ENCODE results near the gene FBXL7.

The FBXL7 gene

DNA sequence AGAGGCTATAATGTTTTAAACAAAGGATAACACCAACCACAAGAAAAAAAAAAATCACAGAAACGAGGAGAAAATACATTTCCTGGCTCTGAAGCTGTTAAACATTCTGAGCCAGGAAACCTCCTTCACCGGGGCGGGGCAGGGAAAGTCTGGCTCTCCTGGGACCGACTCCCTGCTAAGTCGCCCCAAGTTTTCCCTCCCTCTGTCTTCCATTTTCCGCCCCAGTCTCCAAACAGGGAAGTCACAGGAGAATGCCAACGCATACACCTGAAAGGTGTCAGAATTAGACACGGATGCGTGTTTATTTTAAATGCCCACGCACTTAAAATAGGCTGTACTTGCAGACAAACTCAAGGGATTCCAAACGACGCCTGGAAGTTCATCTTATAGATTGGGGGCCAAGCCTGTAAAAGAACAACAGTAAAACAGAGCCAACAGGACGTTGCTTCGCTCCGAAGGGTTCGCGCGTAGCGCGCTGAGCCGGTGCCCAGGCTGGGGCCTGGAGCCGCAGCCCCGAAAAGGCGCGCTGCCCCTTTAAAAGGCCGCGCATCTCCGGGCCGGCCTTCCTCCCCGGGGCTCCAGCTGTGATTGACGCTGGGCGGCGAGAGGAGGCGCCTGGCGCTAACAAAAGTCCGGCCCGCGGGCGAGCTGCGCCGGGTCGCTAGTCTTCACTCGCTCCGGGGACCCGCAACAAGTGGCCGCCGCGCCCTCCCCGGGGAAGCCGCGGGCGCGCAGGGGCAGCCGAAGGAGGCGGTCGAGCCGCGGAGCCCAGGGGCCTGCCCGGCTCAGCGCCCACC lies at the start of gene FBXL7:
Gene FBXL7 (plus strand): TSS at position 653 of the 797 bp plus-strand sequence.
- DNase-seq (ENCODE audit: low read depth in 2 of 2), result no peak

DNA sequence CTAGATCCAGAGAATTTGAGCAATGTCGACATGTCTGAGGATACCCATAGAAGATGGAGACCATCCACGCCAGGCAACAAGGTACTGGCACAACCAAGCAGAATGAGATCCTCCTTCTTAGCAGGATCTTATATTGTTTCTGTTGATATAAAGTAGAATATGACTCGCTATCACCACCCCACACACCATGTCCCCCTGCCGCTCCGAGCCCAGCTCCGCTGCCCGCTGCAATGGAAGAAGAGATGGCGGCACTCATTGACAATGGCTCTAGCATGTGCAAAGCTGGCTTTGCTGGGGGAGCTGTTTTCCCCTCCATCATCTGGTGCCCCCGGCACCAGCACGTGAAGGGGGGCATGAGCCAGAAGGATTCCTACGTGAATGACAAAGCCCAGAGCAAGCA lies 49.5 kb upstream of the FBXL7 start:
- no peak for DNase-seq (ENCODE audit: low read depth in 2 of 2)

DNA sequence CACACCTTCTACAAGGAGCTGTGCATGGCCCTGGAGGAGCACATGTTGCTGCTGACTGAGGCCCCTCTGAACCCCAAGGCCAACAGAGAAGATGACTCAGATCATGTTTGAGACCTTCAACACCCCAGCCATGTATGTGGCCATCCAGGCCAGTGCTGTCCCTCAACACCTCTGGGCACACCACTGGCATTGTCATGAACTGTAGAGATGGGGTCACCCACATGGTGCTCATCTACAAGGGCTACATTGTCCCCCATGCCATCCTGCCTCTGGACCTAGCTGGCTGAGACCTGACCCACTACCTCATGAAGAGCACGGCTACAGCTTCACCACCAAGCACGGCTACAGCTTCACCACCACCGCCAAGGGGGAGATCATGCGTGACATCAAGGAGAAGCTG lies 49.0 kb upstream of the FBXL7 start:
- DNase-seq (ENCODE audit: low read depth in 2 of 2), result no peak

GRCh38 chr5:15452030-15452429 lies 48.0 kb upstream of the FBXL7 start:
- no peak for DNase-seq (ENCODE audit: low read depth in 2 of 2)

GRCh38 chr5:15452781-15453180 lies 47.2 kb upstream of the FBXL7 start:
- DNase-seq (ENCODE audit: low read depth in 2 of 2), result no peak

DNA sequence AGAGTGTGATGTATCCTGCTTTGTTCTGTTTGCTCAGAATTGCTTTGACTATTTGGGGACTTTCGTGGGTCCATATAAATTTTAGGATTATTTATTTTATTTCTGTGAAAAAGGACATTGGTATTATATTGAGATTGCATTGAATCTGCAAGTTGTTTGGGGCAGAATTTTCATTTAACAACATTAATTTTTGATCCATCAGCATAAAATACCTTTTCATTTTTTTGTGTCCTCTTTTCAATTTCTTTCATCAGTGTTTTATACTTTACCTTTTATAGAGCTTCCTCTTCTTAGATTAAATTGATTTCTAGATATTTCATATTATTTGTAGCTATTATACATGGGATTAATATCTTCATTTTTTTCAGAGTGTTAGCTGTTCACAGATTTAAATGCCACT lies 40.8 kb upstream of the FBXL7 start:
- no peak for DNase-seq (ENCODE audit: low read depth in 2 of 2)

GRCh38 chr5:15463231-15463980 lies 36.6 kb upstream of the FBXL7 start:
- DNase-seq (ENCODE audit: low read depth in 2 of 2), result no peak

GRCh38 chr5:15472116-15472515 lies 27.9 kb upstream of the FBXL7 start:
- DNase-seq (ENCODE audit: low read depth in 2 of 2), result no peak

- DNase-seq (ENCODE audit: low read depth in 2 of 2), result no peak
These were observed 25.7 kb upstream of the FBXL7 start for GRCh38 chr5:15474143-15474719.

GRCh38 chr5:15475367-15475766 lies 24.6 kb upstream of the FBXL7 start:
- DNase-seq (ENCODE audit: low read depth in 2 of 2), result no peak

GRCh38 chr5:15476977-15477376 lies 23.0 kb upstream of the FBXL7 start:
- DNase-seq (ENCODE audit: low read depth in 2 of 2), result no peak

DNA sequence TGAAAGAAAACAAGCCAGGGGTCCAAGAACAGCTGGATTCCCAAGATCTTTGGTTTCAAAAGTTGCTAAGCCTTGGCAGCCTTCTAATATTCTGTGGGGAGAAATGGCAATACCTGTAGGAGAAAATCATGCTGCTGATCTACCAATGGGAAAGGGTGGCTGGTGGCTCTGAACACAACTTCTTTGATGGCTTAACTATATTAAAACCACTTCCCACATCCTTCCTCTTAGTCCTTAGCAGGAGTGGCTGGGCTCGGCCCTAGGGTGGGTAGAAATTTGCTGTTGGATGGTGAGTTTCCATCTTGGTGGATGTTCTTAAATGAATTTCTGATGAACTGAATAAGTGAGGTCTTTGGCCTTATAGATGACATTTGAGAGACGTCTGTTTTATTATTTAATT lies 19.5 kb upstream of the FBXL7 start:
- DNase-seq (ENCODE audit: low read depth in 2 of 2), result no peak

DNA sequence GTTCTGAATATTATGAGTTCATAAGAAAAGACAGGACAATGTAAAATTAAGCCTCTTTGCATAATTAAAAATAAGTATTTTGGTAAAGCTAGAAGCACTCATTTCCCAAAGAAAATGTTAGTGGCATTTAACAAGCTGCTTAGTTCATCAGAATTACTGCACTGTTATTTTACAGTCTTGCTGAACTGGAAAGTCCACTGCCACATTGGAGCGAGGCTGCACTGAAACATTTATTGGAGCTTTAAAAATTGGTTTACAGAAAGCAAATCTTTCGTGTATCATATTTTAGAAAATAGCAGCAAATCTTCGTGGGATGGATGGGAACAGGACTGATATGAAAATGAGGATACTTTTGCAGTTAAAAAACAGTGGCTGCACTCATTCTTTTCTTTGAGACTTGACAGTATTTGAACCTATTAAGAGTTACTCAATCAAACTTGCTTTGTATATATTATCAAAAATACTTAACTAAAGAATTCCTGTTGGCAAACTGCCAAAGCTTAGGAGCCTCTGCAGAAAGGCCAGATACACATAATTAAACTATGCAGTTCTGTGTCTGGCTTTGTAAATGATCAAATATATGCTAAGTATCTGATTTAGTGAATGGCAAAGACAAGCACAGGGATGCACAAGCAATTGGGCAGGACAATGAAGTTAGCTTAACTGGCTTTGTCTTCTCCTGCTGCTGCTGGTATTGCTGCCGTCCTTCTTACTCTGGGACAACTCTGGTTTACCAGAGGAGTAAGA lies 16.5 kb upstream of the FBXL7 start:
- no peak for DNase-seq (ENCODE audit: low read depth in 2 of 2)

DNA sequence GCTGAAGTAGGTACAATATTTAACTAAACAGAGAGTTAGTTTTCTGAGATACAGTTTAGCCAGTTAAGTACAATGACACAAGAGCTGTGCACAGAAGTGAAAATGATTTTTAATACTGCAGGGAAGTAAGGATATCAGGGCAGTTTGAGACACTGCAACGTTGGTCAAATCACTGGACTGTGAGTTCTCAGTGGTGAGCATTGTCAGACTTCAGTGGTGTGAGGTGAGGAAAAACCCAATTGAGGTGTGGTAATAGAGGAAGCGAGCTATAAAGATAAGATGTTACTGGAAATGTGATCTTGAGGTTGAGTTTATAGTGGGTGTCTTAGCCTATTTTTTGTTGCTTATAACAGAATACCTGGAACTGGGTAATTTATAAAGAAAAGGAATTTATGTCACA lies 12.8 kb upstream of the FBXL7 start:
- DNase-seq (ENCODE audit: low read depth in 2 of 2), result no peak

- DNase-seq (ENCODE audit: low read depth in 2 of 2), result no peak
These were observed 10.3 kb upstream of the FBXL7 start for GRCh38 chr5:15489571-15490235.

- DNase-seq (ENCODE audit: low read depth in 2 of 2), result no peak
These were observed 7.4 kb upstream of the FBXL7 start for GRCh38 chr5:15492545-15492944.

DNA sequence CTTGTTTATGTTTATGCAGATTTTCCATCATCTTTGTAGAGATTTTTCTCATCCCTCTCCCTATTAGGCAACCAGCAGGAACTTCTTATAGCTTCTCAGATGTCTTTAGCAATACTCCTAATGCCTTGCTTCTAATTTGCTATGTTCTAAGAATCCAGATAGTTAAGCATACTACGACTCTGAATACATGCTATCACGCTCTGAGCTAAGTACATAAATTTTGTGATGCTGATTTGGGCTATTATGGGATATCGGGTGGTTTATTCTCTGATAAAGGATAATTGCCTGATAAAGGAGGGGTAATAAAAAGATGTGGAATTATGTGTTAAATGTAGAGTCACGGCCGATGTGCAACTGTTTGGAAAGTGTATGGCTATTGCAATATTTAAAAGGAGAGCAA lies 6.5 kb upstream of the FBXL7 start:
- no peak for DNase-seq (ENCODE audit: low read depth in 2 of 2)

DNA sequence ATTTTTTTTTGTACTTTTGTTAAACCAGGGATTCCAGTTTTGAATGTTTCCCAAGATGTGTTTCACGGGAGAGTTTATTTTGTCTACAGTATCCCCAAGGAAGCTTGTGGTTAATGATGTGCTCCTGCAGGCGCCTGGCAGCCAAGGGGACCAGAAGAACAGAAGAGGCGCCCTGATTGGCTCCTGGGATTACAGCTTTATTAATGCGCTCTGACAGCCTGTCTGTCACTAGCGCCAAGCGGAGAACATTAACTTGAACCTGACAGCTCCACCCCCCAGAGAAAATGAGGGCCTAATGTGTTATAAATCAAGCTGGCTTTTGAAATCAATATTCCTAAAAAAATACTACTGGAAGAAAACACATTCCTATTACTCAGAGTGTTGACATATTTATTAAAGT lies 5.0 kb upstream of the FBXL7 start:
- DNase-seq (ENCODE audit: low read depth in 2 of 2), result no peak

GRCh38 chr5:15496886-15497285 lies 3.1 kb upstream of the FBXL7 start:
- DNase-seq (ENCODE audit: low read depth in 2 of 2), result no peak

DNA sequence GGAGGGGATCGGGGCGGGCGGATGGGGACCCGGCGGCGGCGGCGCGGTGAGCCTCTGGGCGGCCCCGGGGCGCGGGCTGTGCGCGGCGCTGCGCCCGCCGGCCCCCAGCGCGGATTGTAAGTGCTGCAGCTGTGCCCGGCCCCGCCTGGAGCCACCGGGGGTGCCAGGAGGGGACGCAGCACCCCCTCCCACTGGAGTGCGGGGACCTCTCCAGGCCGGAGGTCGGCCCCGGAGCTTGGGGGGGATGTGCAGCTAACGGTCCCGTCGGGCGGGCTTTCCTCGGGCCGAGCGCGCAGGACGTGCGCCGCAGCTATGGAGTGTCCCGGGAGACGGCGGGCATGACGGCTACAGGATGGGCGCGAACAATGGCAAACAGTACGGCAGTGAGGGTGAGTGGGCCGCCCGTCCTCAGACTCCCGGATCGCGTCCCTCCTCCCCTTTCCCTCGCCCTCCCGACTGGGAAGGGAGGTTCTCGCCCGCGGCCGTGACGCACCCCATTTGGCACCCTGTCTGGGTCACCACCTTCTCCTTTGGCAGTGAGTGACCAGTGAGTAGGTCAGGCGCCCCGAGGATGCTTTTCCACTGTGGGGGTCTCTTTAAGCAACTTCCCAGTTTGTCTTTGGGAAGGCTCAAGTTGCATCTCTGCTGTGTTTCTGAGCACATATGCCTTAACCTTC lies 483 bp downstream of the FBXL7 start:
- DNase-seq (ENCODE audit: low read depth in 2 of 2), result no peak
